GM20000 (cell line): ENCODE data around the gene PRKACG.

Experiments
- DNase-seq: peaks from one replicate; pipeline ENCODE4 v3.0.0; 2012; ENCODE audit warnings: low spot score
- CTCF ChIP-seq: IDR thresholded peaks from 2 replicates; pipeline ENCODE4 v1.5.1; 2012; ENCODE audit warnings: mild to moderate bottlenecking, control low read depth; ENCODE audit errors: extremely low read depth, missing control alignments

PRKACG gene

GRCh38 chr9:68964102-68964541 lies 49.8 kb downstream of the PRKACG start:
- DNase-seq, result no peak
- no peak for TF ChIP-seq CTCF

- no peak for TF ChIP-seq CTCF
- DNase-seq, result no peak
Measured at GRCh38 chr9:68963416-68963815, 50.5 kb downstream of the PRKACG start.
